ENCODE results near the gene JAGN1. TPM values are rescaled to one million over a fixed set of nuclear protein-coding genes. Genes with fewer than 3 reads are reported as not detected.

The JAGN1 gene
- total RNA-seq, 1 experiment from 2014 or later = 34.1 TPM

DNA sequence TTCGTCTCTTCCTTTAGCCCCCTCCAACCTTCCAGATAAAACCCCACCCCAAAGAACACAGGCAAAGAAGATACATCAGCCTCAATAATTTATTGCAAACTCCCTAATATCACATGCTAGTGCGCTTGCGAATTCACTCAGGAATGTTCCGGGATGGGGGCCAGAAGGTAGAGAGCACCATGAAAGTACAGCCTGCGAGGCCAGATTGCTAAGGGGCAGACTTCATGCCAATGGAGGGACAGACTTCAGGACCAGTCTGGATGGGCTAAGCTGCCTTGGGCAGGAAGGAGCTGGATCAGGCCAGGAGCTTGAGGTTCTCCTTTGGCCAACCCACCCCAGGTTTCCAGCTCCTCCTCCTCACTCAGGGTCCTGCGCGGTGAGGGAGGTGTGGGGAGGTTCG lies 23.8 kb upstream of the JAGN1 start:
- no peaks in the 10 kb centered on the region for H3K79me2 ChIP-seq (ENCODE audit: low read length)
- peaks cover 4% of the 10 kb centered on the region for H3F3A ChIP-seq (ENCODE audit: low read length, unreplicated experiment)
- peaks cover 20% of the 10 kb centered on the region for H3K4me1 ChIP-seq (ENCODE audit: insufficient read depth, low read length)
- H3K36me3 ChIP-seq (ENCODE audit: low read depth, low read length) = no peaks in the 10 kb centered on the region
- POLR2A ChIA-PET (ENCODE audit: unreplicated experiment) = no interaction called here
- no peaks in the 10 kb centered on the region for H4K20me1 ChIP-seq (ENCODE audit: low read length)
- H3K4me3 ChIP-seq (ENCODE audit: low read length) = no peak overlapping the region
- H3K9me2 ChIP-seq (replicated peaks; ENCODE audit: low read length) = no peaks in the 10 kb centered on the region
- ATAC-seq (no peak), DNase-seq (no peak)
- no peak overlapping the region for H3K9ac ChIP-seq (ENCODE audit: low read length)
- CTCF ChIA-PET = no interaction called here
- H2AFZ ChIP-seq (ENCODE audit: low read length) = no peak overlapping the region
- no peaks in the 10 kb centered on the region for H3K27me3 ChIP-seq (ENCODE audit: low read length)
- BruUV-seq (replicated peaks) = no TSS peak
- intact Hi-C loops (cut with micrococcal nuclease) = no loop called here
- no peak overlapping the region for H3K4me2 ChIP-seq (ENCODE audit: low read length)
- TF ChIP-seq EZH2 (IDR thresholded peaks at IDR 0.05; ENCODE audit: low read length, unreplicated experiment) = no peak
- TF ChIP-seq, protein P1, sequence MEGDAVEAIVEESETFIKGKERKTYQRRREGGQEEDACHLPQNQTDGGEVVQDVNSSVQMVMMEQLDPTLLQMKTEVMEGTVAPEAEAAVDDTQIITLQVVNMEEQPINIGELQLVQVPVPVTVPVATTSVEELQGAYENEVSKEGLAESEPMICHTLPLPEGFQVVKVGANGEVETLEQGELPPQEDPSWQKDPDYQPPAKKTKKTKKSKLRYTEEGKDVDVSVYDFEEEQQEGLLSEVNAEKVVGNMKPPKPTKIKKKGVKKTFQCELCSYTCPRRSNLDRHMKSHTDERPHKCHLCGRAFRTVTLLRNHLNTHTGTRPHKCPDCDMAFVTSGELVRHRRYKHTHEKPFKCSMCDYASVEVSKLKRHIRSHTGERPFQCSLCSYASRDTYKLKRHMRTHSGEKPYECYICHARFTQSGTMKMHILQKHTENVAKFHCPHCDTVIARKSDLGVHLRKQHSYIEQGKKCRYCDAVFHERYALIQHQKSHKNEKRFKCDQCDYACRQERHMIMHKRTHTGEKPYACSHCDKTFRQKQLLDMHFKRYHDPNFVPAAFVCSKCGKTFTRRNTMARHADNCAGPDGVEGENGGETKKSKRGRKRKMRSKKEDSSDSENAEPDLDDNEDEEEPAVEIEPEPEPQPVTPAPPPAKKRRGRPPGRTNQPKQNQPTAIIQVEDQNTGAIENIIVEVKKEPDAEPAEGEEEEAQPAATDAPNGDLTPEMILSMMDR (conservative IDR thresholded peaks at IDR 0.05; ENCODE audit: low read depth, low read length) = no peak
- TF ChIP-seq EZH2phosphoT487 (IDR thresholded peaks at IDR 0.05; ENCODE audit: borderline replicate concordance, low read length) = no peak
- H3K27ac ChIP-seq (ENCODE audit: low read length) = no peak overlapping the region
- H3K9me3 ChIP-seq (ENCODE audit: low read length) = no peaks in the 10 kb centered on the region

DNA sequence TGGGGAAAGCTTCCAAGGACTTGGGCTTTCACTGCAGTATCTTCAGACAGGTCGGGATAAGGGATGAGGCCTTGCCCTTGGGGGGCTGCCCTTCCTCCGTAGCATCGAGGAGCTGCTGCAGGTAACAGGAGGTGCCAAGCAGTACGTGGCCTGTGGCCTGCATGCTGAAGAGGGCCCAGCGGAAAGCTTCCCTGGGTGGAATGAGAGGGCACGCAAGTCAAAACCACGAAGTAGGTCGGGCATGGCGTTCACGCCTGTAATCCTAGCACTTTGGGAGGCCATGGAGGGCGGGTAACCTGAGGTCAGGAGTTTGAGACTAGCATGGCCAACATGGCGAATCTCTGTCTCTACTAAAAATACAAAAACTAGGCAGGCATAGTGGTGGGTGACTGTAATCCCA lies 23.3 kb upstream of the JAGN1 start:
- no peaks in the 10 kb centered on the region for H4K20me1 ChIP-seq (ENCODE audit: low read length)
- peaks cover 4% of the 10 kb centered on the region for H3F3A ChIP-seq (ENCODE audit: low read length, unreplicated experiment)
- no peak overlapping the region for H2AFZ ChIP-seq (ENCODE audit: low read length)
- H3K4me1 ChIP-seq (ENCODE audit: insufficient read depth, low read length) = peaks cover 25% of the 10 kb centered on the region
- TF ChIP-seq EZH2 (IDR thresholded peaks at IDR 0.05; ENCODE audit: low read length, unreplicated experiment) (no peak), EZH2phosphoT487 (IDR thresholded peaks at IDR 0.05; ENCODE audit: borderline replicate concordance, low read length) (no peak)
- TF ChIP-seq, protein P1 (conservative IDR thresholded peaks at IDR 0.05; ENCODE audit: low read depth, low read length) = no peak
- ChIA-PET POLR2A (ENCODE audit: unreplicated experiment) (no interaction called here), CTCF (no interaction called here)
- no TSS peak for BruUV-seq (replicated peaks)
- no peaks in the 10 kb centered on the region for H3K9me2 ChIP-seq (replicated peaks; ENCODE audit: low read length)
- H3K4me3 ChIP-seq (ENCODE audit: low read length) = no peak overlapping the region
- no peaks in the 10 kb centered on the region for H3K9me3 ChIP-seq (ENCODE audit: low read length)
- H3K36me3 ChIP-seq (ENCODE audit: low read depth, low read length) = no peaks in the 10 kb centered on the region
- H3K79me2 ChIP-seq (ENCODE audit: low read length) = no peaks in the 10 kb centered on the region
- no peak for DNase-seq
- H3K9ac ChIP-seq (ENCODE audit: low read length) = no peak overlapping the region
- no peak overlapping the region for H3K27ac ChIP-seq (ENCODE audit: low read length)
- no peaks in the 10 kb centered on the region for H3K27me3 ChIP-seq (ENCODE audit: low read length)
- H3K4me2 ChIP-seq (ENCODE audit: low read length) = no peak overlapping the region
- intact Hi-C loops (cut with micrococcal nuclease) = no loop called here
- ATAC-seq = no peak

DNA sequence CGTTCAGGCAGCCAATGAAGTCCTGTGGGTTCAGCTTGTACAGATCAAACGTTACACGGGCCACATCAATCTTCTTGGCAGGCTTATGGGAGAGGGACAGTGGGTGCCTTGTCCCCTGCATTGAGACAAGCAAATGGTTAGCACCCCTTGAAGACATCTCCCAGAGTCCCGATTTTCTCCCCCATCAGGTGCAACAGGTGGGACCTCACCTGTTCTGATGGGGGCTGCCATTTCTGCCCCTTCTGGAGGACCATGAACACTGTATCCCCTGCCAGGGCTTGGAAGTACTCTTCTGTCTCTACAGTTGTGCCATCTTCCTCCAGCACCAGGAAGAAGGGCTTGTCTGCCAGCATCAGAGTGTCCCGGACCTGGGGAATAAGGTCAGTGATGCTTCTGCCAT lies 20.5 kb upstream of the JAGN1 start:
- peaks cover 4% of the 10 kb centered on the region for H3F3A ChIP-seq (ENCODE audit: low read length, unreplicated experiment)
- H3K27ac ChIP-seq (ENCODE audit: low read length) = no peak overlapping the region
- no peaks in the 10 kb centered on the region for H4K20me1 ChIP-seq (ENCODE audit: low read length)
- TF ChIP-seq EZH2phosphoT487 (IDR thresholded peaks at IDR 0.05; ENCODE audit: borderline replicate concordance, low read length) (no peak), EZH2 (IDR thresholded peaks at IDR 0.05; ENCODE audit: low read length, unreplicated experiment) (no peak)
- TF ChIP-seq, protein P1 (conservative IDR thresholded peaks at IDR 0.05; ENCODE audit: low read depth, low read length) = no peak
- ATAC-seq (no peak), DNase-seq (no peak)
- ChIA-PET CTCF (no interaction called here), POLR2A (ENCODE audit: unreplicated experiment) (no interaction called here)
- no TSS peak for BruUV-seq (replicated peaks)
- H3K79me2 ChIP-seq (ENCODE audit: low read length) = no peaks in the 10 kb centered on the region
- H2AFZ ChIP-seq (ENCODE audit: low read length) = no peak overlapping the region
- no peaks in the 10 kb centered on the region for H3K9me3 ChIP-seq (ENCODE audit: low read length)
- no peak overlapping the region for H3K9ac ChIP-seq (ENCODE audit: low read length)
- H3K4me1 ChIP-seq (ENCODE audit: insufficient read depth, low read length) = peaks cover 20% of the 10 kb centered on the region
- no peaks in the 10 kb centered on the region for H3K27me3 ChIP-seq (ENCODE audit: low read length)
- no peaks in the 10 kb centered on the region for H3K9me2 ChIP-seq (replicated peaks; ENCODE audit: low read length)
- no peak overlapping the region for H3K4me3 ChIP-seq (ENCODE audit: low read length)
- H3K4me2 ChIP-seq (ENCODE audit: low read length) = no peak overlapping the region
- H3K36me3 ChIP-seq (ENCODE audit: low read depth, low read length) = no peaks in the 10 kb centered on the region
- intact Hi-C loops (cut with micrococcal nuclease) = no loop called here

Data from PC-3 (cell line).